ENCODE measurements around the gene COMMD9.

Gene COMMD9

GRCh38 chr11:36251823-36252222 is 37.4 kb downstream of the COMMD9 start:
- DNase-seq, result no peak

- no peak for DNase-seq
These were observed 40.0 kb downstream of the COMMD9 start for GRCh38 chr11:36249246-36249645.

- DNase-seq, result no peak
These were observed 40.8 kb downstream of the COMMD9 start for GRCh38 chr11:36248436-36248835.

GRCh38 chr11:36247493-36247892 is 41.7 kb downstream of the COMMD9 start:
- DNase-seq, result no peak

- DNase-seq, result no peak
These were observed 45.6 kb downstream of the COMMD9 start for GRCh38 chr11:36243641-36244040.

GRCh38 chr11:36241497-36241896 is 47.7 kb downstream of the COMMD9 start:
- DNase-seq, result no peak

- DNase-seq, result no peak
These were observed 48.4 kb downstream of the COMMD9 start for GRCh38 chr11:36240801-36241200.

- no peak for DNase-seq
These were observed 49.1 kb downstream of the COMMD9 start for GRCh38 chr11:36240173-36240572.

- DNase-seq, result no peak
These were observed 49.6 kb downstream of the COMMD9 start for GRCh38 chr11:36239636-36240035.

- DNase-seq, result no peak
These were observed 50.3 kb downstream of the COMMD9 start for GRCh38 chr11:36238881-36239280.

GRCh38 chr11:36238036-36238631 is 51.1 kb downstream of the COMMD9 start:
- DNase-seq, result no peak

GRCh38 chr11:36237391-36237790 is 51.8 kb downstream of the COMMD9 start:
- no peak for DNase-seq

GRCh38 chr11:36235750-36236149 is 53.5 kb downstream of the COMMD9 start:
- DNase-seq, result no peak

GRCh38 chr11:36234825-36235224 is 54.4 kb downstream of the COMMD9 start:
- DNase-seq, result no peak

- DNase-seq, result no peak
These were observed 56.0 kb downstream of the COMMD9 start for GRCh38 chr11:36233204-36233603.

GRCh38 chr11:36230779-36231699 is 58.2 kb downstream of the COMMD9 start:
- DNase-seq, result no peak

GRCh38 chr11:36229091-36229705 is 60.0 kb downstream of the COMMD9 start:
- DNase-seq, result no peak

GRCh38 chr11:36228689-36229088 is 60.5 kb downstream of the COMMD9 start:
- DNase-seq, result no peak

GRCh38 chr11:36227044-36227443 is 62.2 kb downstream of the COMMD9 start:
- DNase-seq, result no peak

- DNase-seq, result no peak
These were observed 64.9 kb downstream of the COMMD9 start for GRCh38 chr11:36224209-36224882.

- DNase-seq, result no peak
These were observed 66.2 kb downstream of the COMMD9 start for GRCh38 chr11:36222831-36223635.
